ENCODE measurements around the gene ZNF574. TPM values are rescaled to one million over a fixed set of nuclear protein-coding genes. Genes with fewer than 3 reads are reported as not detected.

The ZNF574 gene
- total RNA-seq, 1 experiment from 2014 or later: 35.6 TPM

- no peak overlapping the region for H3K4me2 ChIP-seq (ENCODE audit: insufficient read depth, insufficient read length, low read length)
- DNase-seq: no peak
- H2BK20ac ChIP-seq (ENCODE audit: low read depth, low read length, poor library complexity, severe bottlenecking): no peak overlapping the region
- Mint-ChIP-seq H3K27me3 (ENCODE audit: low read depth) (no peaks in the 10 kb centered on the region), H3K4me1 (no peaks in the 10 kb centered on the region), H3K4me3 (no peak overlapping the region), H3K36me3 (ENCODE audit: insufficient read depth in 1 of 3, low read depth in 3 of 3) (peaks cover 23 to 67% (median 66%) of the 10 kb centered on the region in 3 experiments; a peak in 6 of 7 replicates), H3K9me3 (no peaks in the 10 kb centered on the region), H3K27ac (0 out of 7 replicates have a peak overlapping the region, but pooled peaks of 1 of the 3 experiments have one; percentile 36)
- H2BK5ac ChIP-seq (ENCODE audit: insufficient read length, low read length): no peak overlapping the region
- no peaks in the 10 kb centered on the region for H4K20me1 ChIP-seq (ENCODE audit: control insufficient read depth, insufficient read depth, insufficient read length)
- no peak overlapping the region for H3K4ac ChIP-seq (ENCODE audit: low read depth, low read length)
- no peaks in the 10 kb centered on the region for H3K27me3 ChIP-seq (ENCODE audit: insufficient read depth, low read length)
- no peak overlapping the region for H3K18ac ChIP-seq (ENCODE audit: insufficient read length, low read depth, low read length)
- WGBS (ENCODE audit: extremely low coverage, insufficient read length, low lambda C conversion rate): no CpG with 5 or more reads among the region's 7 CpGs
- no peak overlapping the region for H2BK12ac ChIP-seq (ENCODE audit: insufficient read length, low read depth, low read length)
- H3K9ac ChIP-seq (ENCODE audit: extremely low read depth, insufficient read length, low read length): no peak overlapping the region
- H3K27ac ChIP-seq (ENCODE audit: insufficient read length, low read depth, low read length): no peak overlapping the region
- no peak overlapping the region for H2AK5ac ChIP-seq (ENCODE audit: insufficient read length, low read length)
- no peak overlapping the region for H2AFZ ChIP-seq (ENCODE audit: low read length)
- H3K23me2 ChIP-seq (ENCODE audit: insufficient read length, low read depth, low read length, poor library complexity, severe bottlenecking): no peaks in the 10 kb centered on the region
- no peak overlapping the region for H4K91ac ChIP-seq (ENCODE audit: insufficient read length, low read depth, low read length)
- no peak overlapping the region for H3T11ph ChIP-seq (ENCODE audit: low read length)
- H3K4me1 ChIP-seq (ENCODE audit: insufficient read depth, low read length): no peaks in the 10 kb centered on the region
- no peaks in the 10 kb centered on the region for H3K79me1 ChIP-seq (ENCODE audit: insufficient read depth, low read depth, low read length, poor library complexity, severe bottlenecking)
- H3K9me3 ChIP-seq (ENCODE audit: control insufficient read depth, low read depth, low read length): no peaks in the 10 kb centered on the region
- no peak overlapping the region for H3K14ac ChIP-seq (ENCODE audit: insufficient read depth, low read length)
- no peaks in the 10 kb centered on the region for H3K79me2 ChIP-seq (ENCODE audit: insufficient read depth, low read length)
- no peak for TF ChIP-seq CTCF (conservative IDR thresholded peaks at IDR 0.05)
- no peak overlapping the region for H4K8ac ChIP-seq (replicated peaks; ENCODE audit: insufficient read length, low read depth, low read length)
- no peak overlapping the region for H3K23ac ChIP-seq (ENCODE audit: insufficient read length, low read depth, low read length)
- no peak overlapping the region for H4K5ac ChIP-seq (ENCODE audit: insufficient read length, low read depth, low read length)
- no peak overlapping the region for H2BK120ac ChIP-seq (ENCODE audit: low read depth, low read length, poor library complexity, severe bottlenecking)
- no peak overlapping the region for H2BK15ac ChIP-seq (ENCODE audit: low read depth, low read length)
- H3K56ac ChIP-seq (ENCODE audit: insufficient read length, low read depth, low read length): no peak overlapping the region
Measured at GRCh38 chr19:42045575-42045974, 30.4 kb upstream of the ZNF574 start.

Data from H9 (cell line).